ENCODE measurements around the gene SCRN1. TPM values are rescaled to one million over a fixed set of nuclear protein-coding genes. Genes with fewer than 3 reads are reported as not detected.

SCRN1 gene
- total RNA-seq, 4 donors from 2014 or later, result 18.8 to 37.4 (median 32.4) TPM

GRCh38 chr7:29991937-29992336 is 2.3 kb upstream of the SCRN1 start:
- TF ChIP-seq CTCF (IDR thresholded peaks at IDR 0.05; ENCODE audit: low read depth), result no peak

DNA sequence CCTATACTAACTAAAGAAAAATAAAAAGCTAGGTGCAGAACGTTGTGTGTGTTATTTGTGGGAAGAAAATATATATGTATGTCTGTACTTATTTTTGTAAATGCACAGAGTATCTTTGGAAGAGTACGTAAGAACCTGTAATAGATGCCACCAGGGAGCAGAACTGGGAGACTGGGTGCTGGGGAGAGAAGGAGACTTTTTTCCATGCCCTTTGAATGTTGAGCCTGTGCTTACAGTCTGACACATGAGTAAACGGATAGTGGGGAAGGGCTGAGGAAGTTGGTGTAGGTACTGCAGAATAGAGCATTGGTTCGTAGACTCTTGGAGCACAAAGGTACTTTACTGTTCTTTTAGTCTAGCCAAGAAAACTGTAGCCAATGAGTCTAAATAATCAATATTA is 1.3 kb upstream of the SCRN1 start:
- TF ChIP-seq CTCF (IDR thresholded peaks at IDR 0.05; ENCODE audit: low read depth), result no peak

GRCh38 chr7:29988424-29989256 is 961 bp downstream of the SCRN1 start:
- TF ChIP-seq CTCF (IDR thresholded peaks at IDR 0.05; ENCODE audit: low read depth), result no peak

DNA sequence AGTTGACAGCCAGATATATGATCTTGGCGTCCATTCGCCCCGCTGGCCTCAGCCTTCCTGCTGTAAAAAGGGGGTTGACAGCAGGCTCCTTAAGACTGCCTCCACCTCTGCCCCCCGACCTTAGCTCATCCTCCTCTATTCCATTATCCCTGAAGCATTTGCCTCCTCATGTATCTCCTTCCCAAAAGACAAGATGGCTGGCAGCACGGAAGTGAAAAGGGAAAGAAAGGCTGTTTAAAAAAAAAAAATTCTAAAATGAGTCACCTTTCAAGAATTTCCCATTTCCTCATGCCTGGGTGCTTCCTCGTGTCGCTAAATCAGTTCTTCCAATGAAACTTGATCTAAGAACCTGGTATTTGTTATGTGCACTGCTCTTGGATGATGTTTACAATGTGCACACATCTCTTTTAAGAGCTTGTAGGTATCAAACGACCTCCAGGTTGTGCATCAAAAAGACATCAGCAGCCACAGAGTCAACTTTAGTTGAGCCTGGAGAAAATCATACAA is 1.7 kb downstream of the SCRN1 start:
- TF ChIP-seq CTCF (IDR thresholded peaks at IDR 0.05; ENCODE audit: low read depth), result no peak

GRCh38 chr7:29987083-29987482 is 2.5 kb downstream of the SCRN1 start:
- TF ChIP-seq CTCF (IDR thresholded peaks at IDR 0.05; ENCODE audit: low read depth), result no peak

DNA sequence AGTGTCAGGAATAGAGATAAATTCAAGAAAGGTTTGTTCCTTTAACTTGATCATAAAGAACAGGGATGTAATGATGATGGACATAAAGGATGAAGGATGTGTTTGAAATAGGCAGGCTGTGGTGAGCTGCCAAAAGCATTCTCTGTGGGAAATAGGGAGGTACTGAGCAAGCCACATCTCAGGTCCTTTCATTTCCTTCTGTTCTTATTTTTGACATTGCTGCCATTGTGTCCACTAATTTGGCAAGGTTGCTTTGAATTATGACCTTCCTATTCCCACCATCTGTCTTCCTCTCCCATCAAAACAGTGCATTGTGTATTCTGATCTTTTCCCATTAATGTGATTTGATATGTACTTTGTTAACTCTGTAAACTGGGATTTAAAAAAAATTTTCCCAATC is 9.4 kb downstream of the SCRN1 start:
- TF ChIP-seq CTCF (IDR thresholded peaks at IDR 0.05; ENCODE audit: low read depth), result no peak

GRCh38 chr7:29977886-29978651 is 11.5 kb downstream of the SCRN1 start:
- no peak for TF ChIP-seq CTCF (IDR thresholded peaks at IDR 0.05; ENCODE audit: low read depth)

Data from subcutaneous adipose tissue (tissue), 4 donors.